IMR-90 (cell line): ENCODE data around the gene ATP4B. TPM values are rescaled to one million over a fixed set of nuclear protein-coding genes. Genes with fewer than 3 reads are reported as not detected.

ENCODE experiments used
- ATAC-seq: fragments of 200-7000 bp; cut with Tn5 transposase; 2 replicates; pipeline ENCODE4 v1.9.1; 2020; ENCODE audit warnings: low read depth, mild to moderate bottlenecking, moderate library complexity
- BruUV-seq: library from RNA; stranded (reverse); fragments of 400-500 nt; replicated peaks from 2 replicates; lab custom pipeline; 2021; lab: Mats Ljungman, UMichigan
- CTCF ChIA-PET: fragments of 300-600 bp; formaldehyde crosslinking; extraction: SDS; loops from one replicate; lab custom pipeline; 2021; ENCODE audit warnings: antibody characterized with exemption; lab: Yijun Ruan, JAX
- POLR2A ChIA-PET: fragments of 300-600 bp; sonication (Branson Sonifier 250); formaldehyde crosslinking; loops from one replicate; lab custom pipeline; 2022; ENCODE audit warnings: antibody characterized with exemption; ENCODE audit not compliant: unreplicated experiment; lab: Charles Lee
- DNase-seq: peaks from one replicate; pipeline ENCODE4 v3.0.0; 2013
- H2AFZ ChIP-seq: replicated peaks from 2 replicates; pipeline ENCODE3; 2013; ENCODE audit warnings: low read length, mild to moderate bottlenecking; ENCODE audit not compliant: poor library complexity
- H2AK5ac ChIP-seq: 2 replicates; pipeline ENCODE4 v1.6.1; 2013; ENCODE audit warnings: low read depth, low read length, inconsistent platforms
- H2AK9ac ChIP-seq: replicated peaks from 2 replicates; pipeline ENCODE3; 2013; ENCODE audit warnings: mild to moderate bottlenecking, low read depth, low read length, moderate library complexity; ENCODE audit not compliant: poor library complexity
- H2BK120ac ChIP-seq: 2 replicates; pipeline ENCODE4 v1.6.1; 2013; ENCODE audit warnings: low read depth, low read length, inconsistent platforms
- H2BK15ac ChIP-seq: 3 replicates; pipeline ENCODE4 v1.6.1; 2013; ENCODE audit warnings: low read depth, low read length, inconsistent platforms
- H2BK20ac ChIP-seq: 2 replicates; pipeline ENCODE4 v1.6.1; 2013; ENCODE audit warnings: low read depth, mild to moderate bottlenecking, inconsistent platforms, low read length, moderate library complexity
- H2BK5ac ChIP-seq: 2 replicates; pipeline ENCODE4 v1.6.1; 2013; ENCODE audit warnings: mild to moderate bottlenecking, low read depth, low read length, inconsistent platforms; ENCODE audit not compliant: poor library complexity, severe bottlenecking
- H3K14ac ChIP-seq: replicated peaks from 2 replicates; pipeline ENCODE4 v1.6.1; 2013; ENCODE audit warnings: low read depth, low read length, inconsistent platforms
- H3K18ac ChIP-seq: 2 replicates; pipeline ENCODE4 v1.6.1; 2013; ENCODE audit warnings: low read depth, low read length, control low read depth
- H3K23ac ChIP-seq: 2 replicates; pipeline ENCODE4 v1.6.1; 2013; ENCODE audit warnings: low read depth, low read length, inconsistent platforms
- H3K27ac ChIP-seq: 2 replicates; pipeline ENCODE4 v1.5.1; 2013; ENCODE audit warnings: mild to moderate bottlenecking, control low read depth, low read length; ENCODE audit not compliant: insufficient read depth
- H3K27me3 ChIP-seq: 2 replicates; pipeline ENCODE4 v1.6.1; 2013; ENCODE audit warnings: low read length; ENCODE audit not compliant: control insufficient read depth, insufficient read depth
- H3K36me3 ChIP-seq: 2 replicates; pipeline ENCODE4 v1.6.1; 2013; ENCODE audit warnings: low read length, mixed read lengths; ENCODE audit not compliant: control insufficient read depth, insufficient read depth
- H3K4ac ChIP-seq: 2 replicates; pipeline ENCODE4 v1.6.1; 2013; ENCODE audit warnings: low read depth, low read length, inconsistent platforms
- H3K4me1 ChIP-seq: 2 replicates; pipeline ENCODE4 v1.6.1; 2013; ENCODE audit warnings: low read length, mixed read lengths; ENCODE audit not compliant: control insufficient read depth, insufficient read depth
- H3K4me2 ChIP-seq: 2 replicates; pipeline ENCODE4 v1.6.1; 2013; ENCODE audit warnings: low read depth, mild to moderate bottlenecking, control low read depth, low read length, moderate library complexity
- H3K4me3 ChIP-seq: 2 replicates; pipeline ENCODE4 v1.5.1; 2013; ENCODE audit warnings: low read depth, mild to moderate bottlenecking, control low read depth, low read length, moderate library complexity; ENCODE audit not compliant: insufficient read depth
- H3K56ac ChIP-seq: 2 replicates; pipeline ENCODE4 v1.6.1; 2013; ENCODE audit warnings: low read length, inconsistent platforms; ENCODE audit not compliant: insufficient read depth; ENCODE audit errors: extremely low read depth
- H3K79me1 ChIP-seq, 2 experiments: 2 replicates each; pipeline ENCODE4 v1.6.1; 2013; ENCODE audit warnings: low read length in 2 of 2, inconsistent platforms in 1 of 2, low read depth in 1 of 2
- H3K9ac ChIP-seq: 2 replicates; pipeline ENCODE4 v1.6.1; 2013; ENCODE audit warnings: low read depth, low read length, control low read depth
- H3K9me1 ChIP-seq: 2 replicates; pipeline ENCODE4 v1.6.1; 2013; ENCODE audit warnings: low read length, inconsistent platforms; ENCODE audit not compliant: insufficient read depth
- H3K9me3 ChIP-seq: 2 replicates; pipeline ENCODE4 v1.6.1; 2013; ENCODE audit warnings: low read length; ENCODE audit not compliant: control insufficient read depth, insufficient read depth
- H4K20me1 ChIP-seq: 2 replicates; pipeline ENCODE4 v1.6.1; 2013; ENCODE audit warnings: low read length, inconsistent platforms; ENCODE audit not compliant: insufficient read depth
- H4K5ac ChIP-seq: 2 replicates; pipeline ENCODE4 v1.6.1; 2013; ENCODE audit warnings: mild to moderate bottlenecking, low read depth, low read length, control low read depth
- H4K8ac ChIP-seq, 2 experiments: 2 replicates each; pipeline ENCODE4 v1.6.1; 2013; ENCODE audit warnings: low read depth in 2 of 2, low read length in 2 of 2, control low read depth in 1 of 2, inconsistent platforms in 1 of 2
- H4K91ac ChIP-seq: 2 replicates; pipeline ENCODE4 v1.6.1; 2013; ENCODE audit warnings: low read depth, low read length, inconsistent platforms; ENCODE audit not compliant: insufficient read depth
- FOS ChIP-seq: fragments of 150-350 bp; IDR thresholded peaks from 2 replicates; pipeline ENCODE4 v1.6.1; 2016; ENCODE audit warnings: low read depth, low read length
- MAZ ChIP-seq: IDR thresholded peaks from 2 replicates; pipeline ENCODE4 v1.6.1; 2012; ENCODE audit warnings: low read depth, mild to moderate bottlenecking, low read length, improper control_type of control experiment, moderate library complexity, borderline replicate concordance
- WGBS, 2 experiments: methylation state at CpG; one replicate each; pipeline versions ENCODE4 v1.1.5 to v1.1.7; 2013; ENCODE audit warnings: missing lambda C conversion rate in 2 of 2; ENCODE audit not compliant: insufficient read length in 1 of 2; ENCODE audit errors: extremely low coverage in 2 of 2; 5-methylcytosine and 5-hydroxymethylcytosine counted together
- dilution Hi-C: fragments of 300-500 bp; cut with HindIII; formaldehyde crosslinking; loops from one replicate; pipeline ENCODE4 v1.14.3; 2018; ENCODE audit warnings: low sequenced_read_pairs; ENCODE audit not compliant: unreplicated experiment
- in situ Hi-C: fragments of 300-500 bp; cut with MboI; formaldehyde crosslinking; loops from 3 replicates; pipeline ENCODE4 v1.14.3; 2019; ENCODE audit warnings: low sequenced_read_pairs, inconsistent platforms, mixed read lengths
- intact Hi-C: fragments of 100-400 bp; cut with micrococcal nuclease; formaldehyde crosslinking; loops from 2 replicates; pipeline ENCODE4 v1.10.0; 2022
- polyA plus RNA-seq, 3 experiments: library from polyadenylated mRNA; depleted of rRNA; stranded (reverse); fragments of >200 nt; gene quantifications; 2 replicates each; pipeline ENCODE4 v1.2.3, GENCODE V29; 2012; ENCODE audit warnings: low replicate concordance in 1 of 3
- total RNA-seq: library from RNA; depleted of rRNA; stranded (reverse); fragments of >200 nt; gene quantifications from 2 replicates; pipeline ENCODE4 v1.2.3, GENCODE V29; 2012
- TF ChIP-seq, protein P1 (sequence below): fragments of 150-350 bp; IDR thresholded peaks from 2 replicates; pipeline ENCODE4 v1.6.1; 2017; ENCODE audit warnings: mild to moderate bottlenecking, antibody characterized with exemption, low read length, low read depth
- TF ChIP-seq, protein P2 (sequence below): conservative IDR thresholded peaks from 2 replicates; pipeline ENCODE4 v1.5.1; 2012; ENCODE audit warnings: mild to moderate bottlenecking, low read depth, low read length, improper control_type of control experiment

ATP4B gene
- total and polyA plus RNA-seq, 2 of the 4 experiments (the other 2 are of a cell fraction), result not detected

DNA sequence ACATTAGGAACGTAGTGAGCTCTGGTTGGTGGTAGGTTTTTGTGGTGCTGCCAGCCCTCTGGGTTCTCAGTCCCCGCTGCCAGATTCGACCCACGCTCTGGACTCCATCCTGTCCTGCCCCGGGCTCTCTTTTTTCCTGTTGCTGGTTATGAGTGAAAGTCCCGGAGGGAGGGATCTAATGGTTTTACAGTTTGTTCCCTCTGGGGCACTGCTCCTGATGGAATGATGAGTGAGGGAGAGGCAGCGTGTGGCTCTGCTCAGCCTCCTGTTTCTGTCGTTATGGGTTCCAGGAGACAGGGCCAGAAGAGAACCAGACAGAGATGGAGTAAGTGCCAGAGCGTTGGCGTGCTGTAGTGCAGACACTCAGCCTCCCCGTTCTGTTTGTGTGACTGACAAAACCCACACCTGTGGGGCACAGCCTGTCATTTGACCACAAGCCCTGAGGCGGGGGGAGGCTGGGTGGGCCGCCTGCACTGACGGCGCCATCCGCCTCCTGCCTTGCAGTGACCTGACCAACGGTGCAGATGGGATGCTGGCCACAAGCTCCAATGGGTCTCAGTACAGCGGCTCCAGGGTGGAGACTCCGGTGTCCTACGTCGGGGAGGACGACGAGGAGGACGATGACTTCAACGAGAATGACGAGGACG, 18.3 kb downstream of the ATP4B start:
- dilution Hi-C loops (no loop called here), intact Hi-C loops (no loop called here), in situ Hi-C loops (no loop called here)
- no peaks in the 10 kb centered on the region; the same call in 1 of the 2 replicates for H4K20me1 ChIP-seq
- H2BK20ac ChIP-seq, result no peak overlapping the region
- H3K56ac ChIP-seq, result no peak overlapping the region
- WGBS, 2 experiments, result 90% methylated on average over 8 of the region's 27 CpGs; no CpG with 5 or more reads in 1 of the 2 experiments
- no peak overlapping the region for H2BK120ac ChIP-seq
- no peak overlapping the region for H3K4me3 ChIP-seq
- TF ChIP-seq FOS (no peak), MAZ (no peak)
- TF ChIP-seq, protein P1, sequence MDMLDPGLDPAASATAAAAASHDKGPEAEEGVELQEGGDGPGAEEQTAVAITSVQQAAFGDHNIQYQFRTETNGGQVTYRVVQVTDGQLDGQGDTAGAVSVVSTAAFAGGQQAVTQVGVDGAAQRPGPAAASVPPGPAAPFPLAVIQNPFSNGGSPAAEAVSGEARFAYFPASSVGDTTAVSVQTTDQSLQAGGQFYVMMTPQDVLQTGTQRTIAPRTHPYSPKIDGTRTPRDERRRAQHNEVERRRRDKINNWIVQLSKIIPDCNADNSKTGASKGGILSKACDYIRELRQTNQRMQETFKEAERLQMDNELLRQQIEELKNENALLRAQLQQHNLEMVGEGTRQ, result no peak
- TF ChIP-seq, protein P2, sequence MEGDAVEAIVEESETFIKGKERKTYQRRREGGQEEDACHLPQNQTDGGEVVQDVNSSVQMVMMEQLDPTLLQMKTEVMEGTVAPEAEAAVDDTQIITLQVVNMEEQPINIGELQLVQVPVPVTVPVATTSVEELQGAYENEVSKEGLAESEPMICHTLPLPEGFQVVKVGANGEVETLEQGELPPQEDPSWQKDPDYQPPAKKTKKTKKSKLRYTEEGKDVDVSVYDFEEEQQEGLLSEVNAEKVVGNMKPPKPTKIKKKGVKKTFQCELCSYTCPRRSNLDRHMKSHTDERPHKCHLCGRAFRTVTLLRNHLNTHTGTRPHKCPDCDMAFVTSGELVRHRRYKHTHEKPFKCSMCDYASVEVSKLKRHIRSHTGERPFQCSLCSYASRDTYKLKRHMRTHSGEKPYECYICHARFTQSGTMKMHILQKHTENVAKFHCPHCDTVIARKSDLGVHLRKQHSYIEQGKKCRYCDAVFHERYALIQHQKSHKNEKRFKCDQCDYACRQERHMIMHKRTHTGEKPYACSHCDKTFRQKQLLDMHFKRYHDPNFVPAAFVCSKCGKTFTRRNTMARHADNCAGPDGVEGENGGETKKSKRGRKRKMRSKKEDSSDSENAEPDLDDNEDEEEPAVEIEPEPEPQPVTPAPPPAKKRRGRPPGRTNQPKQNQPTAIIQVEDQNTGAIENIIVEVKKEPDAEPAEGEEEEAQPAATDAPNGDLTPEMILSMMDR, result no peak
- H2AFZ ChIP-seq, result no peak overlapping the region
- no peak overlapping the region for H2AK5ac ChIP-seq
- no peaks in the 10 kb centered on the region for H3K9me3 ChIP-seq
- H3K36me3 ChIP-seq, result peaks cover 50% of the 10 kb centered on the region
- H4K91ac ChIP-seq, result no peak overlapping the region
- no peak overlapping the region for H3K27ac ChIP-seq
- H4K5ac ChIP-seq, result no peak overlapping the region
- H3K27me3 ChIP-seq, result no peaks in the 10 kb centered on the region
- H3K23ac ChIP-seq, result no peak overlapping the region
- no TSS peak for BruUV-seq
- H3K14ac ChIP-seq, result no peak overlapping the region
- H3K4me2 ChIP-seq, result no peak overlapping the region
- POLR2A ChIA-PET, result no interaction called here
- H3K9me1 ChIP-seq, result peaks cover 11% of the 10 kb centered on the region; the same call in 1 of the 2 replicates
- no peak overlapping the region for H3K18ac ChIP-seq
- DNase-seq (no peak), ATAC-seq (no peak)
- no peak overlapping the region for H3K9ac ChIP-seq
- CTCF ChIA-PET, result no interaction called here
- H2BK15ac ChIP-seq, result no peak overlapping the region
- no peak overlapping the region for H2AK9ac ChIP-seq
- no peak overlapping the region for H2BK5ac ChIP-seq
- H4K8ac ChIP-seq, result no peak overlapping the region
- peaks cover 8 to 20% of the 10 kb centered on the region in 2 experiments; a peak in 3 of 4 replicates for H3K79me1 ChIP-seq
- no peaks in the 10 kb centered on the region for H3K4me1 ChIP-seq
- no peak overlapping the region for H3K4ac ChIP-seq
